ENCODE measurements around the gene SLC22A23.

DNA sequence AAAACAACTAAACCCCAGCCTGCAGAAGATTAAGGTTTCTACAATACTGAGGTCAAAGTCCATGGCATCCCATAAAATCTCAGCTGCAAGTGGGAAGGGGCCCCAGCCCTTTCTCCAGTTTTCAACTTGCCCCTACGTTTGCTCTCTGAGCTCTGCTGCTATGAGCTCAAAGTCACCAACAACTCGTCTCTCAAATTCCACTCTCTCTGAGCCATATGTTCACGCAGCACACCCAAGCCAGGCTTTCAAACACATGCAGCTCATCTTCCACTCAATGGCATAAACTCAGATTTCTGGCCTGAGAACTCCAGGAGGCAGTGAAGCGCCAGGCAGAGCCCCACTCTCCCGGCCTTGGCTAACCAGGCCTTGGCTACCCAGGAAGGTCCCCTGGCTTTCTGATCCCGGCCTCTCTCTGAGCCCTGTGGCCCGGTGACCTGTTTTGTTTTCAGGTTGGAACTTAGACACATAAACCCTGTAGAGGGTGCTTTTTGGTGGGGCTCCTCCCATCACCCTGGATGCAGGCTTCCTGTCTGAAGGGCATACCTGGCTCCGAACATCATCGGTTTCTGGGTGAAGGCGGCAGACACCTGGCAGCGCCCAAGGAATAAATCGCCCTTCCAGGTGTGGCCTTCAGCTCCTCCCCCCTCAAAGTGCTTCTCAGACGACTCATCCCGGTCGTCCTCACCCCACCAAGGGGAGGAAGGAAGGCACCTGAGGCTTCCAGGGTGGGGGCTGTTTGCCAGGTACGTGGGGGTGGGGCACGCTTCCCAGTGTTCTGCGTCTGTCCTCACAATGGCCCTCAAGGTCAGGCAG is 12.4 kb downstream of the SLC22A23 start:
- TF ChIP-seq, protein P1, sequence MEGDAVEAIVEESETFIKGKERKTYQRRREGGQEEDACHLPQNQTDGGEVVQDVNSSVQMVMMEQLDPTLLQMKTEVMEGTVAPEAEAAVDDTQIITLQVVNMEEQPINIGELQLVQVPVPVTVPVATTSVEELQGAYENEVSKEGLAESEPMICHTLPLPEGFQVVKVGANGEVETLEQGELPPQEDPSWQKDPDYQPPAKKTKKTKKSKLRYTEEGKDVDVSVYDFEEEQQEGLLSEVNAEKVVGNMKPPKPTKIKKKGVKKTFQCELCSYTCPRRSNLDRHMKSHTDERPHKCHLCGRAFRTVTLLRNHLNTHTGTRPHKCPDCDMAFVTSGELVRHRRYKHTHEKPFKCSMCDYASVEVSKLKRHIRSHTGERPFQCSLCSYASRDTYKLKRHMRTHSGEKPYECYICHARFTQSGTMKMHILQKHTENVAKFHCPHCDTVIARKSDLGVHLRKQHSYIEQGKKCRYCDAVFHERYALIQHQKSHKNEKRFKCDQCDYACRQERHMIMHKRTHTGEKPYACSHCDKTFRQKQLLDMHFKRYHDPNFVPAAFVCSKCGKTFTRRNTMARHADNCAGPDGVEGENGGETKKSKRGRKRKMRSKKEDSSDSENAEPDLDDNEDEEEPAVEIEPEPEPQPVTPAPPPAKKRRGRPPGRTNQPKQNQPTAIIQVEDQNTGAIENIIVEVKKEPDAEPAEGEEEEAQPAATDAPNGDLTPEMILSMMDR (conservative IDR thresholded peaks at IDR 0.05) = no peak
- TF ChIP-seq ZFX (IDR thresholded peaks at IDR 0.05) = no peak

Measured in C4-2B (cell line).